HepG2 (cell line): ENCODE measurements around the gene EXOSC9. TPM values are rescaled to one million over a fixed set of nuclear protein-coding genes. Genes with fewer than 3 reads are reported as not detected.

Experiments
- ATAC-seq: fragments of 200-7000 bp; cut with Tn5 transposase; 3 replicates; pipeline ENCODE4 v1.9.1; 2020; ENCODE audit warnings: mild to moderate bottlenecking, moderate library complexity
- BruUV-seq: library from RNA; stranded (reverse); fragments of 400-500 nt; replicated peaks from 2 replicates; lab custom pipeline; 2021; lab: Mats Ljungman, UMichigan
- CTCF ChIA-PET: fragments of 300-600 bp; formaldehyde crosslinking; extraction: SDS; loops from one replicate; lab custom pipeline; 2021; ENCODE audit warnings: low total read pairs, inconsistent platforms, low intra/inter-chr PET ratio; lab: Yijun Ruan, JAX
- POLR2A ChIA-PET: fragments of 350-600 bp; sonication (Branson Sonifier 250); formaldehyde crosslinking; loops from one replicate; lab custom pipeline; 2020; ENCODE audit warnings: antibody characterized with exemption, inconsistent platforms; lab: Yijun Ruan, JAX
- DNase-seq: peaks from one replicate; pipeline ENCODE4 v3.0.0-alpha.2; 2015; ENCODE audit warnings: low spot score
- FAIRE-seq: peaks from 3 replicates; lab custom pipeline; 2011; peaks lifted over from hg19 to GRCh38; lab: Jason Lieb, UNC
- H2AFZ ChIP-seq: one replicate; pipeline ENCODE4 v1.6.1; 2011; ENCODE audit warnings: low read length, inconsistent platforms
- H3K27ac ChIP-seq: fragments of 300-600 bp; 3 replicates; pipeline ENCODE4 v1.8.0; 2011; ENCODE audit warnings: mixed run types, mild to moderate bottlenecking, mixed read lengths, low read length, inconsistent platforms; ENCODE audit not compliant: insufficient read depth; ENCODE audit errors: extremely low read length
- H3K27me3 ChIP-seq, 2 experiments: fragments of 200-600 bp in 1 of 2; 2 replicates in 1 of 2; 3 replicates in 1 of 2; pipeline versions ENCODE4 v1.6.0 to v1.8.0; 2011; ENCODE audit warnings: low read length in 2 of 2, mild to moderate bottlenecking in 2 of 2, moderate library complexity in 2 of 2, inconsistent platforms in 1 of 2; ENCODE audit not compliant: insufficient read depth in 2 of 2, control insufficient read depth in 1 of 2
- H3K36me3 ChIP-seq, 2 experiments: fragments of 200-600 bp in 1 of 2; replicated peaks in 1 of 2; 2 replicates in 1 of 2; 3 replicates in 1 of 2; pipeline versions ENCODE4 v1.5.1 to v1.8.0; 2011; ENCODE audit warnings: low read length in 2 of 2, inconsistent platforms in 1 of 2; ENCODE audit not compliant: insufficient read depth in 2 of 2, control insufficient read depth in 1 of 2
- H3K4me1 ChIP-seq: 2 replicates; pipeline ENCODE4 v1.5.1; 2012; ENCODE audit warnings: low read length, inconsistent platforms; ENCODE audit not compliant: insufficient read depth
- H3K4me2 ChIP-seq: 2 replicates; pipeline ENCODE4 v1.6.0; 2011; ENCODE audit warnings: low read depth, low read length, inconsistent platforms
- H3K4me3 ChIP-seq, 3 experiments: fragments of 200-600 bp in 1 of 3; sonication (generic), shearing (Covaris generic) in 1 of 3; replicated peaks in 1 of 3; 2 replicates each; pipeline ENCODE4 v1.5.1; 2011 to 2016; ENCODE audit warnings: low read length in 3 of 3, inconsistent platforms in 2 of 3, low read depth in 2 of 3, mild to moderate bottlenecking in 2 of 3, control low read depth in 1 of 3, mixed read lengths in 1 of 3; ENCODE audit not compliant: insufficient read depth in 1 of 3
- H3K79me2 ChIP-seq: one replicate; pipeline ENCODE4 v1.6.1; 2011; ENCODE audit warnings: low read length, inconsistent platforms; ENCODE audit not compliant: insufficient read depth
- H3K9ac ChIP-seq: 2 replicates; pipeline ENCODE4 v1.6.0; 2011; ENCODE audit warnings: mild to moderate bottlenecking, low read depth, low read length, inconsistent platforms; ENCODE audit not compliant: insufficient read depth
- H3K9me3 ChIP-seq: 2 replicates; pipeline ENCODE4 v1.5.1; 2012; ENCODE audit warnings: mild to moderate bottlenecking, low read length
- H4K20me1 ChIP-seq: 2 replicates; pipeline ENCODE4 v1.6.0; 2011; ENCODE audit warnings: inconsistent platforms, mild to moderate bottlenecking, low read length, moderate library complexity; ENCODE audit not compliant: insufficient read depth
- ATF5 ChIP-seq: sonication (generic); formaldehyde crosslinking; IDR thresholded peaks from 2 replicates; pipeline ENCODE4 v1.4.0; 2020; ENCODE audit warnings: mild to moderate bottlenecking, low read depth, missing genetic modification reagents
- CC2D1A ChIP-seq: sonication (generic); formaldehyde crosslinking; IDR thresholded peaks from 2 replicates; pipeline ENCODE4 v1.8.1; 2023; ENCODE audit warnings: mild to moderate bottlenecking, missing genetic modification reagents
- GLI4 ChIP-seq: sonication (generic); formaldehyde crosslinking; IDR thresholded peaks from 2 replicates; pipeline ENCODE4 v1.5.1; 2020; ENCODE audit warnings: missing genetic modification reagents, mild to moderate bottlenecking, moderate library complexity, borderline replicate concordance
- SMAD3 ChIP-seq: sonication (generic); formaldehyde crosslinking; IDR thresholded peaks from 2 replicates; pipeline ENCODE4 v1.4.0; 2020; ENCODE audit warnings: missing genetic modification reagents
- YEATS4 ChIP-seq: sonication (generic); formaldehyde crosslinking; IDR thresholded peaks from 2 replicates; pipeline ENCODE4 v1.4.0; 2020; ENCODE audit warnings: missing genetic modification reagents, borderline replicate concordance
- ZKSCAN1 ChIP-seq: fragments of 150-350 bp; IDR thresholded peaks from 2 replicates; pipeline ENCODE4 v1.6.1; 2014; ENCODE audit warnings: low read length
- ZMYM3 ChIP-seq: sonication (generic); formaldehyde crosslinking; IDR thresholded peaks from 2 replicates; pipeline ENCODE4 v1.5.1; 2020; ENCODE audit warnings: mild to moderate bottlenecking, missing genetic modification reagents
- ZNF335 ChIP-seq: sonication (generic); formaldehyde crosslinking; IDR thresholded peaks from 2 replicates; pipeline ENCODE4 v1.4.0; 2020; ENCODE audit warnings: missing genetic modification reagents
- ZNF33B ChIP-seq: sonication (generic); formaldehyde crosslinking; IDR thresholded peaks from 2 replicates; pipeline ENCODE4 v1.5.1; 2020; ENCODE audit warnings: mild to moderate bottlenecking, missing genetic modification reagents
- ZNF546 ChIP-seq: sonication (generic); formaldehyde crosslinking; conservative IDR thresholded peaks from 2 replicates; pipeline ENCODE4 v1.8.1; 2023; ENCODE audit warnings: mild to moderate bottlenecking, missing genetic modification reagents
- ZNF572 ChIP-seq: sonication (generic); formaldehyde crosslinking; IDR thresholded peaks from 2 replicates; pipeline ENCODE4 v1.5.1; 2020; ENCODE audit warnings: mild to moderate bottlenecking, missing genetic modification reagents
- WGBS: methylation state at CpG from one replicate; pipeline ENCODE4 v1.1.6; 2017; ENCODE audit warnings: low lambda C conversion rate; 5-methylcytosine and 5-hydroxymethylcytosine counted together
- in situ Hi-C: cut with HindIII; loops from 2 replicates; pipeline ENCODE4 v1.10.0; 2017; ENCODE audit warnings: low pct_unique_long_range_greater_than_20kb; ENCODE audit not compliant: extremely low pct_ligation_motif_present
- intact Hi-C: fragments of 100-400 bp; cut with micrococcal nuclease; formaldehyde crosslinking; loops from one replicate; pipeline ENCODE4 v1.10.0; 2022; ENCODE audit not compliant: unreplicated experiment
- polyA plus RNA-seq, 8 experiments: library from polyadenylated mRNA; depleted of rRNA in 3 of 8; stranded (reverse) in 7 of 8; unstranded in 1 of 8; fragments of >200 nt; fragmentation: Illumina TruSeq in 4 of 8; extraction: Trizol in 4 of 8; gene quantifications; 2 replicates each; pipeline versions ENCODE4 v1.2.1 to v1.2.3, GENCODE V29; 2011 to 2016; ENCODE audit warnings: low read depth in 4 of 8, missing spikeins in 1 of 8, mixed read lengths in 1 of 8; ENCODE audit not compliant: insufficient read depth in 1 of 8
- total RNA-seq, 5 experiments: library from RNA; depleted of rRNA; stranded (reverse); fragments of >200 nt; fragmentation: Illumina TruSeq; extraction: Trizol; gene quantifications; 2 replicates each; pipeline ENCODE4 v1.2.3, GENCODE V29; 2016; ENCODE audit warnings: low read depth in 1 of 5

The EXOSC9 gene
- total and polyA plus RNA-seq, 2 of the 13 experiments (the other 11 are each of a cell fraction or from before 2014, with no cell fraction given): 26.0 to 48.0 TPM

DNA sequence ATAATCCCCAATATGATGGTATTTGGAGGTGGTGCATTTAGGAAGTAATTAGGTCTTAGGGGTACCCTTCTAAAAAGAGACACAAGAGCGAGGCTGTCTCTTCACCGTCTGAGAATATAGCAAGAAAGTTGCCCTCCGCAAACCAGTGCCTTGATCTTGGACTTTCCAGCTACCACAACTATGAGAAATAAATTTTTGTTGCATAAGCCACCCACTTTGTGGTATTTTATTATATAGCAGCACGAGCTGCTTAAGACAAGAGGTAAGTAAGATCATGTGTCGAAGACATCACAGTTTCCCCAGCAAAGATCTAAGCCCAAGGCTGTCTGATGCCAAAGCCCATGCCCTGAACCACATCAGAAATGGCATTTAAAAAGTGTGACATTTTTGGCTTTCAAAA is 9.6 kb upstream of the EXOSC9 start:
- no peak overlapping the region for H3K9ac ChIP-seq
- POLR2A ChIA-PET: no interaction called here
- intact Hi-C loops: no loop called here
- H3K27ac ChIP-seq: no peak overlapping the region
- H3K4me2 ChIP-seq: no peak overlapping the region
- no peaks in the 10 kb centered on the region for H3K9me3 ChIP-seq
- H2AFZ ChIP-seq: no peak overlapping the region
- no peaks in the 10 kb centered on the region for H3K27me3 ChIP-seq
- peaks cover 36% of the 10 kb centered on the region for H3K4me1 ChIP-seq
- H3K36me3 ChIP-seq: no peaks in the 10 kb centered on the region
- H3K79me2 ChIP-seq: no peaks in the 10 kb centered on the region
- CTCF ChIA-PET: no interaction called here
- FAIRE-seq: no peak
- H3K4me3 ChIP-seq: no peak overlapping the region
- TF ChIP-seq ZNF33B (CRISPR knock-in tag): no peak
- TF ChIP-seq CC2D1A (CRISPR knock-in tag): no peak
- TF ChIP-seq ZKSCAN1: no peak
- no peak for TF ChIP-seq ATF5
- TF ChIP-seq SMAD3 (CRISPR knock-in tag): no peak
- TF ChIP-seq GLI4 (CRISPR knock-in tag): no peak
- TF ChIP-seq ZNF546 (CRISPR knock-in tag): no peak
- TF ChIP-seq ZNF335 (CRISPR knock-in tag): no peak
- no peak for TF ChIP-seq ZMYM3 (CRISPR knock-in tag)
- TF ChIP-seq, all 625 proteins: peak for 0
- ATAC-seq (no peak), DNase-seq (no peak)
- H4K20me1 ChIP-seq: no peaks in the 10 kb centered on the region
- no TSS peak for BruUV-seq
- in situ Hi-C loops: no loop called here
- WGBS: 87% methylated on average over 5 of the region's 5 CpGs

- no peak for DNase-seq
- no peak overlapping the region for H3K27ac ChIP-seq
- H3K9ac ChIP-seq: no peak overlapping the region
- H2AFZ ChIP-seq: no peak overlapping the region
- H3K4me1 ChIP-seq: peaks cover 36% of the 10 kb centered on the region
- TF ChIP-seq ZNF572 (CRISPR knock-in tag) (no peak), YEATS4 (CRISPR knock-in tag) (no peak)
- intact Hi-C loops: no loop called here
- no peak for FAIRE-seq
- no peak overlapping the region for H3K4me2 ChIP-seq
- H3K4me3 ChIP-seq: no peak overlapping the region
- H3K79me2 ChIP-seq: no peaks in the 10 kb centered on the region
- WGBS: 96% methylated on average over 2 of the region's 2 CpGs
- ATAC-seq: no peak
- H3K9me3 ChIP-seq: no peaks in the 10 kb centered on the region
- no TSS peak for BruUV-seq
- POLR2A ChIA-PET: no interaction called here
- H3K27me3 ChIP-seq: no peaks in the 10 kb centered on the region
- CTCF ChIA-PET: no interaction called here
- H4K20me1 ChIP-seq: no peaks in the 10 kb centered on the region
- in situ Hi-C loops: no loop called here
- no peaks in the 10 kb centered on the region for H3K36me3 ChIP-seq
Observed at GRCh38 chr4:121792966-121793365, 8.2 kb upstream of the EXOSC9 start.
